Limb (tissue), 2 donors: ENCODE measurements around the gene YPEL1.

Source experiments
- DNase-seq, 2 donors: peaks; one replicate each; pipeline ENCODE4 v3.0.0-alpha.2; 2016; ENCODE audit errors: extremely low spot score in 2 of 2

Gene YPEL1

GRCh38 chr22:21657360-21658032 is 78.1 kb downstream of the YPEL1 start:
- DNase-seq = peak; percentile 50 to 81

DNA sequence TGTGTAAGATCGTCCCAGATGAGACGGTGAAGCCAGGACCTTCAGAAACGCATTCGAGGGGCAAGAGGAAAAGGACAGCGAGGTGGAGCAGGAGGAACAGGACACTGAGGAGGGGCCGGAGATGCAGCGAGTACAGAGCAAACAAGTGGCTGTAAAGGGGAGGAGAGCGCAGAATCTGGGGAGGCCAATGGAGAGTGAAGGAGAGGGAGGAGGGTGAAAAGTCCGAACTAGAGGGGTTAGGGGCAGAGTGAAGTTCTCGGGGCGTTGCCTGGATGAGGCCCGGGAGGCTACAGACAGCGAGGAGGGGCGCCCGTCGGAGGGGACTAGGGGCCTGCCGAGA is 78.6 kb downstream of the YPEL1 start:
- no peak for DNase-seq

DNA sequence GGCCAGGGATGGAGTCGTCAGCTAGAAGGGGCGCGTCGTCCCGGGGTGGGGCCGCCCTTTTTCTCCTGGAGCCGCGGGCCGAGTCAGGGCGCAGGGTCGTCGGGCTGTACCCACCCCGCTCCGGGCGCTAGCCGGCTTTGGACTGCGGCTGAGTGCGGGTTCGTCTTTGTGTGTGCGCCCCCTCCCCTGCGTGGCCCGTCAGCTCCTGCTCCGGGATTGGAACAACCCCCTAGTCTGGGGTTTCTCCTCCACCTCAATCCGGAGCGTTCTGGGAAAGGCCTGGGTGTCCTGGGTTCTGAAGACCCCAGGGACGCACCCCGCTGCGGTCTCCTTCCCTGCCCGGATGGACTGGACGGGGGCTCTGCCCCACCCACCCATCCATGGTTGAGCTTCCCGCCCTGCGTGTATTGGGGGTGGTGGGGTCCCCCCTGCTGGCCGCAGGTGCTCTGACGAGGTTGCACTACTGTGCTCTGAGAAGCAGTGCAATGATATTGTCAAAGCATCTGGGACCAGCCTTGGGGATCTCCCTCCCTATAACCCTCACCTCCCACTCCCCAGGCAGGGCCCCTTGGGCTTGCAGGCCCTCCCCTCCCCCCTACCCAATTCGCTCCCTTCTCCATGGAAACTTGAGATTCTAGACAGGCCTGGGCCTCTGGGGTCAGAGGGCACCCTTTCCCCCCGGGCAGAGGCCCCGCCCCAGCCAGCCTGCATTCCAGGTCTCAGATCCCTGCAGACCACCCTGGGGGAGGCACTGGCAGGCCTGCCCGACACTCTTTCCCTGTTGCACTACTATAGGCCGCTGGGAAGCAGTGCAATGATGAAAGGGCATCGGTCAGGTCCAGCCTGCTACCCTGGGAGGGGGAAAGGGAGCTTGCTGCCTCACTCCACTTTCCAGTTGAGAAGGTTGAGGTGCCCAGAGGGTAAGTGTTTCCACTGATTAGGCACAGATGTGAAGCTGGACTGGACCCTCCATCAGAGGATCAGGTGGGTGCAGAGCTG is 82.7 kb downstream of the YPEL1 start:
- no peak for DNase-seq

- peak; percentile 92 to 93 for DNase-seq
Measured at GRCh38 chr22:21652010-21652546, 83.5 kb downstream of the YPEL1 start.

DNA sequence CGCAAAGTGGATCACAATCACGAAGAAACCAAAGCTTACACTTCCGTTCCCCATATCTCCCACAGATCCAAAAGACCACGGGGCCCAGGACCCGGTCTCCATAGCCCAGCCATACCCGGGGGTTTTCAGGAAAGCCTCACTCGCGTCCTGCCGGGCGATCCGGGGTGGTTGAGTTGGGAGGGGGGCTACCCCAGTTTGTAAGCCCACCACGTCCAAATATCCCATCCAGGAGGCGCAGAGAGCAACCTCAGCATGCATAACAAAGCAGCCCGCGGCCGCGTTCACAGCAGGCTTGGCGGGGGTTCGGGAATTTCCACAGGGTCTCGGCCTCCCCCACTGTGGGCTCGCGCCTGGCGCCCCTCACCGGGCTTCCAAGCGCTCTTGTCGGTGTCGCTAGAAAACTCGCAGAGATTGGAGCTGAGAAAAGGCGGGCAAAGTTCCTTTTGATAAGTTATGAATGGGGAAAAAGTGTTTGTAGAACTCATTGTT is 84.0 kb downstream of the YPEL1 start:
- no peak for DNase-seq

DNA sequence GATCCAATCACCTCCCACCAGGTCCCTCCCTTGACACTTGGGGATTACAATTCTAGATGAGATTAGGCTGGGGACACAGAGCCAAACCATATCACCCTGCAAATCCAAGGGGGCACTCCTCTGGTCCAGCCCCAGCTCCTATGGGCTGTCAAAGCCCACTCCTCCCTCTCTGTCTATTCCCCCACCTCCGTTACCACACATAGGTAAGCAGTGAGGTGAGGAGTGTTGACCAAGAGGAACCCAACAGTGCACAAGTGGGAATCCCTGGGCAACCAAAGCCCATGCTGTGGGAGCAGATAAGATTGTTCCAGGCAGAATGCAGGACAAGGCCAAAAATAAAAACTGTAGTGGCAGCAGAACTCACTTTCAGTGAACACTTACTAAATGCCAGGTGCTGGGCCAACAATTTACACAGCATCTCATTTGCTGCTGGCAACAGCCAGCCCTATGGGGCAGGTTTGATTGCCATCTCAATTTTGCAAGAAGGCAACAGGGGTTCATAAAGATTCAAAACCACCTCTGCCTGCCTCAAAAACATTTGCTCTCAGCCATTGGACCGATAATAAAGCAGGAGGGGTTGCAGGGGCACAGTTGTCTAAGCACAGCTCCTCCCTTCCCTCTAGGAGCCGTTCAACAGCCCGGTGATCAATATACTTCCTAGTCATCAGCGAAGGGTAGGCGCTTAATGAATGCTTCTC is 84.6 kb downstream of the YPEL1 start:
- no peak for DNase-seq

GRCh38 chr22:21650280-21650679 is 85.3 kb downstream of the YPEL1 start:
- DNase-seq = no peak
